ENCODE measurements around the gene MT1F. TPM values are rescaled to one million over a fixed set of nuclear protein-coding genes. Genes with fewer than 3 reads are reported as not detected.

The MT1F gene
- total and polyA plus RNA-seq, 10 of the 15 experiments (the other 5 are each of a cell fraction or from before 2014, with no cell fraction given): 0.28 to 2.5 (median 1.1) TPM; not detected in 1

DNA sequence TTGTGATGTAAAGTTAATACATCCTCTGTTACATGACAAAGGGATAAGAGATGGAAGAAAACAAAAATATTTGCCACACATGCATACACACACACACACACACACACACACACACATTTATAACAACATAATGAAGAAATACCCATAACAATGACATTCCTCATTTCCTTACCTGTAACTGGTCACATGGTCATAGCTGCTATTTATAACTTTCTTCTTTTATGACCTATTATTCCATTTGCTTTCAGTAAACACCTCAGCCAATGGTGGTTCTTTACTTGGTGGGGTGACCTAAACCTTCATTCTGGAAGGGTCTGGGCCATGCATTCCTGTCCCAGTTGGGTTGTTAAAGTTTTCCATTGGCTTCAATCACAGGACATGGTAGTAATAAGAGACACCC lies 44.1 kb upstream of the MT1F start:
- POLR2A ChIA-PET: interaction anchor here (0.6 kb wide), 1 partner anchor 849 kb away, joined by 3 read pairs; the partner anchor contains the start of gene POLR2C
- Histone ChIP-seq H3K27ac (ENCODE audit: control insufficient read depth, insufficient read depth) (no peak overlapping the region), H3K36me3 (ENCODE audit: control insufficient read depth in 2 of 2, insufficient read depth in 2 of 2, low read length in 1 of 2) (no peaks in the 10 kb centered on the region), H4K20me1 (ENCODE audit: control insufficient read depth, insufficient read depth) (no peaks in the 10 kb centered on the region), H3K79me2 (ENCODE audit: control insufficient read depth, insufficient read depth, low read length) (no peaks in the 10 kb centered on the region), H3K4me3 (no peak overlapping the region), H3K4me2 (ENCODE audit: control insufficient read depth, insufficient read depth) (no peak overlapping the region), H3K27me3 (replicated peaks in 1 of 2; ENCODE audit: control insufficient read depth in 2 of 2, insufficient read depth in 2 of 2, low read length in 1 of 2) (peaks cover 0 to 5% of the 10 kb centered on the region in 2 experiments; a peak in 2 of 4 replicates), H3K4me1 (ENCODE audit: control insufficient read depth, insufficient read depth, low read length) (peaks cover 26% of the 10 kb centered on the region), H3K9ac (ENCODE audit: control insufficient read depth, insufficient read depth, low read length) (no peak overlapping the region), H3K9me3 (replicated peaks; ENCODE audit: control insufficient read depth, insufficient read depth, low read length) (no peaks in the 10 kb centered on the region), H2AFZ (ENCODE audit: control insufficient read depth, low read depth, low read length) (no peak overlapping the region)
- RAD21 ChIA-PET (ENCODE audit: unreplicated experiment): interaction anchor here (3.1 kb wide), 1 partner anchor 88 kb away, joined by 17 read pairs; no protein-coding TSS in a partner anchor
- CTCF ChIA-PET: interaction anchor here (3.5 kb wide), 1 partner anchor 13 kb away, joined by 20 read pairs; no protein-coding TSS in a partner anchor
- intact Hi-C loops (cut with micrococcal nuclease; ENCODE audit: unreplicated experiment): no loop called here
- BruUV-seq (replicated peaks): no TSS peak
- DNase-seq (ENCODE audit: low read depth, low spot score): no peak
- ATAC-seq: no peak
- in situ Hi-C loops (cut with MboI): no loop called here
- SMC1A ChIA-PET (ENCODE audit: uncharacterized antibody, unreplicated experiment): interaction anchor here (1.2 to 3.4 kb wide), 4 partner anchors 9 to 88 kb away, joined by 5 to 13 read pairs (median 6); no protein-coding TSS in a partner anchor
- no peak for FAIRE-seq
- TF ChIP-seq CHD1 (IDR thresholded peaks at IDR 0.05; ENCODE audit: low read depth, low read length): no peak
- no peak for TF ChIP-seq IRF4 (IDR thresholded peaks at IDR 0.05; ENCODE audit: low read depth, low read length)
- TF ChIP-seq PAX5 (IDR thresholded peaks at IDR 0.05; ENCODE audit: borderline replicate concordance, low read depth, low read length): no peak
- TF ChIP-seq, protein P1, sequence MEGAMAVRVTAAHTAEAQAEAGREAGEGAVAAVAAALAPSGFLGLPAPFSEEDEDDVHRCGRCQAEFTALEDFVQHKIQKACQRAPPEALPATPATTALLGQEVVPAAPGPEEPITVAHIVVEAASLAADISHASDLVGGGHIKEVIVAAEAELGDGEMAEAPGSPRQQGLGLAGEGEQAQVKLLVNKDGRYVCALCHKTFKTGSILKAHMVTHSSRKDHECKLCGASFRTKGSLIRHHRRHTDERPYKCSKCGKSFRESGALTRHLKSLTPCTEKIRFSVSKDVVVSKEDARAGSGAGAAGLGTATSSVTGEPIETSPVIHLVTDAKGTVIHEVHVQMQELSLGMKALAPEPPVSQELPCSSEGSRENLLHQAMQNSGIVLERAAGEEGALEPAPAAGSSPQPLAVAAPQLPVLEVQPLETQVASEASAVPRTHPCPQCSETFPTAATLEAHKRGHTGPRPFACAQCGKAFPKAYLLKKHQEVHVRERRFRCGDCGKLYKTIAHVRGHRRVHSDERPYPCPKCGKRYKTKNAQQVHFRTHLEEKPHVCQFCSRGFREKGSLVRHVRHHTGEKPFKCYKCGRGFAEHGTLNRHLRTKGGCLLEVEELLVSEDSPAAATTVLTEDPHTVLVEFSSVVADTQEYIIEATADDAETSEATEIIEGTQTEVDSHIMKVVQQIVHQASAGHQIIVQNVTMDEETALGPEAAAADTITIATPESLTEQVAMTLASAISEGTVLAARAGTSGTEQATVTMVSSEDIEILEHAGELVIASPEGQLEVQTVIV (IDR thresholded peaks at IDR 0.05; ENCODE audit: borderline replicate concordance, partially characterized antibody): no peak
- TF ChIP-seq EZH2 (IDR thresholded peaks at IDR 0.05; ENCODE audit: borderline replicate concordance, control insufficient read depth, low read depth, low read length): no peak
- TF ChIP-seq, protein P2, sequence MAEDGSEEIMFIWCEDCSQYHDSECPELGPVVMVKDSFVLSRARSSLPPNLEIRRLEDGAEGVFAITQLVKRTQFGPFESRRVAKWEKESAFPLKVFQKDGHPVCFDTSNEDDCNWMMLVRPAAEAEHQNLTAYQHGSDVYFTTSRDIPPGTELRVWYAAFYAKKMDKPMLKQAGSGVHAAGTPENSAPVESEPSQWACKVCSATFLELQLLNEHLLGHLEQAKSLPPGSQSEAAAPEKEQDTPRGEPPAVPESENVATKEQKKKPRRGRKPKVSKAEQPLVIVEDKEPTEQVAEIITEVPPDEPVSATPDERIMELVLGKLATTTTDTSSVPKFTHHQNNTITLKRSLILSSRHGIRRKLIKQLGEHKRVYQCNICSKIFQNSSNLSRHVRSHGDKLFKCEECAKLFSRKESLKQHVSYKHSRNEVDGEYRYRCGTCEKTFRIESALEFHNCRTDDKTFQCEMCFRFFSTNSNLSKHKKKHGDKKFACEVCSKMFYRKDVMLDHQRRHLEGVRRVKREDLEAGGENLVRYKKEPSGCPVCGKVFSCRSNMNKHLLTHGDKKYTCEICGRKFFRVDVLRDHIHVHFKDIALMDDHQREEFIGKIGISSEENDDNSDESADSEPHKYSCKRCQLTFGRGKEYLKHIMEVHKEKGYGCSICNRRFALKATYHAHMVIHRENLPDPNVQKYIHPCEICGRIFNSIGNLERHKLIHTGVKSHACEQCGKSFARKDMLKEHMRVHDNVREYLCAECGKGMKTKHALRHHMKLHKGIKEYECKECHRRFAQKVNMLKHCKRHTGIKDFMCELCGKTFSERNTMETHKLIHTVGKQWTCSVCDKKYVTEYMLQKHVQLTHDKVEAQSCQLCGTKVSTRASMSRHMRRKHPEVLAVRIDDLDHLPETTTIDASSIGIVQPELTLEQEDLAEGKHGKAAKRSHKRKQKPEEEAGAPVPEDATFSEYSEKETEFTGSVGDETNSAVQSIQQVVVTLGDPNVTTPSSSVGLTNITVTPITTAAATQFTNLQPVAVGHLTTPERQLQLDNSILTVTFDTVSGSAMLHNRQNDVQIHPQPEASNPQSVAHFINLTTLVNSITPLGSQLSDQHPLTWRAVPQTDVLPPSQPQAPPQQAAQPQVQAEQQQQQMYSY (CRISPR knock-in tag; IDR thresholded peaks at IDR 0.05): no peak
- no peak for TF ChIP-seq HDAC6 (IDR thresholded peaks at IDR 0.05; ENCODE audit: unreplicated experiment)
- no peak for TF ChIP-seq RFX5 (IDR thresholded peaks at IDR 0.05; ENCODE audit: low read depth, low read length)
- TF ChIP-seq SUZ12 (IDR thresholded peaks at IDR 0.05; ENCODE audit: unreplicated experiment): no peak
- no peak for TF ChIP-seq NRF1 (conservative IDR thresholded peaks at IDR 0.05; ENCODE audit: low read depth, low read length)
- no peak for TF ChIP-seq YBX1 (IDR thresholded peaks at IDR 0.05)
- TF ChIP-seq IKZF1 (conservative IDR thresholded peaks at IDR 0.05): no peak
- TF ChIP-seq SIN3A (IDR thresholded peaks at IDR 0.05; ENCODE audit: low read depth, low read length): no peak
- TF ChIP-seq, protein P3, sequence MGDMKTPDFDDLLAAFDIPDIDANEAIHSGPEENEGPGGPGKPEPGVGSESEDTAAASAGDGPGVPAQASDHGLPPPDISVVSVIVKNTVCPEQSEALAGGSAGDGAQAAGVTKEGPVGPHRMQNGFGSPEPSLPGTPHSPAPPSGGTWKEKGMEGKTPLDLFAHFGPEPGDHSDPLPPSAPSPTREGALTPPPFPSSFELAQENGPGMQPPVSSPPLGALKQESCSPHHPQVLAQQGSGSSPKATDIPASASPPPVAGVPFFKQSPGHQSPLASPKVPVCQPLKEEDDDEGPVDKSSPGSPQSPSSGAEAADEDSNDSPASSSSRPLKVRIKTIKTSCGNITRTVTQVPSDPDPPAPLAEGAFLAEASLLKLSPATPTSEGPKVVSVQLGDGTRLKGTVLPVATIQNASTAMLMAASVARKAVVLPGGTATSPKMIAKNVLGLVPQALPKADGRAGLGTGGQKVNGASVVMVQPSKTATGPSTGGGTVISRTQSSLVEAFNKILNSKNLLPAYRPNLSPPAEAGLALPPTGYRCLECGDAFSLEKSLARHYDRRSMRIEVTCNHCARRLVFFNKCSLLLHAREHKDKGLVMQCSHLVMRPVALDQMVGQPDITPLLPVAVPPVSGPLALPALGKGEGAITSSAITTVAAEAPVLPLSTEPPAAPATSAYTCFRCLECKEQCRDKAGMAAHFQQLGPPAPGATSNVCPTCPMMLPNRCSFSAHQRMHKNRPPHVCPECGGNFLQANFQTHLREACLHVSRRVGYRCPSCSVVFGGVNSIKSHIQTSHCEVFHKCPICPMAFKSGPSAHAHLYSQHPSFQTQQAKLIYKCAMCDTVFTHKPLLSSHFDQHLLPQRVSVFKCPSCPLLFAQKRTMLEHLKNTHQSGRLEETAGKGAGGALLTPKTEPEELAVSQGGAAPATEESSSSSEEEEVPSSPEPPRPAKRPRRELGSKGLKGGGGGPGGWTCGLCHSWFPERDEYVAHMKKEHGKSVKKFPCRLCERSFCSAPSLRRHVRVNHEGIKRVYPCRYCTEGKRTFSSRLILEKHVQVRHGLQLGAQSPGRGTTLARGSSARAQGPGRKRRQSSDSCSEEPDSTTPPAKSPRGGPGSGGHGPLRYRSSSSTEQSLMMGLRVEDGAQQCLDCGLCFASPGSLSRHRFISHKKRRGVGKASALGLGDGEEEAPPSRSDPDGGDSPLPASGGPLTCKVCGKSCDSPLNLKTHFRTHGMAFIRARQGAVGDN (IDR thresholded peaks at IDR 0.05): no peak
- no peak for TF ChIP-seq TBL1XR1 (IDR thresholded peaks at IDR 0.05; ENCODE audit: low read depth, low read length)
- no peak for TF ChIP-seq MXI1 (IDR thresholded peaks at IDR 0.05; ENCODE audit: low read depth, low read length)

Measured in GM12878 (cell line).